CD14-positive monocyte (primary cell): ENCODE data around the gene RALGAPA2. TPM values are rescaled to one million over a fixed set of nuclear protein-coding genes. Genes with fewer than 3 reads are reported as not detected.
A peak's percentile ranks its signal among the peaks of the same experiment; 100 is the strongest.

Experiments used
- DNase-seq, 3 donors: peaks; one replicate each; pipeline ENCODE4 v3.0.0-alpha.2; 2011 to 2022
- H2AFZ ChIP-seq: 2 replicates; pipeline ENCODE4 v1.6.0; 2012; ENCODE audit warnings: mild to moderate bottlenecking, low read depth, low read length, inconsistent platforms; ENCODE audit not compliant: insufficient read depth, poor library complexity, severe bottlenecking
- H3K27ac ChIP-seq, 2 donors: 1 replicate in 1 of 2; 2 replicates in 1 of 2; pipeline ENCODE4 v1.5.1; 2012 to 2013; ENCODE audit warnings: low read length in 2 of 2, control low read depth in 1 of 2, inconsistent platforms in 1 of 2, low read depth in 1 of 2, mild to moderate bottlenecking in 1 of 2
- H3K27me3 ChIP-seq, 2 donors: one replicate each; pipeline versions ENCODE4 v1.6.0 to v1.6.1; 2011 to 2013; ENCODE audit warnings: low read length in 2 of 2; ENCODE audit not compliant: control insufficient read depth in 2 of 2, insufficient read depth in 2 of 2
- H3K36me3 ChIP-seq, 2 donors: replicated peaks in 1 of 2; 1 replicate in 1 of 2; 2 replicates in 1 of 2; pipeline versions ENCODE4 v1.5.1 to v1.6.1; 2012 to 2013; ENCODE audit warnings: low read length in 2 of 2, control low read depth in 1 of 2, inconsistent platforms in 1 of 2, mild to moderate bottlenecking in 1 of 2; ENCODE audit not compliant: insufficient read depth in 2 of 2, control insufficient read depth in 1 of 2
- H3K4me1 ChIP-seq, 2 donors: 1 replicate in 1 of 2; 2 replicates in 1 of 2; pipeline versions ENCODE4 v1.5.1 to v1.6.1; 2012 to 2013; ENCODE audit warnings: low read length in 2 of 2, control low read depth in 1 of 2, inconsistent platforms in 1 of 2, mild to moderate bottlenecking in 1 of 2, moderate library complexity in 1 of 2; ENCODE audit not compliant: insufficient read depth in 2 of 2, control insufficient read depth in 1 of 2
- H3K4me2 ChIP-seq: replicated peaks from 2 replicates; pipeline ENCODE3; 2012; ENCODE audit warnings: low read length, moderate library complexity, mild to moderate bottlenecking; ENCODE audit not compliant: poor library complexity, severe bottlenecking; ENCODE audit errors: extremely low read depth
- H3K4me3 ChIP-seq, 3 experiments: fragments of 200-600 bp in 1 of 3; sonication (generic) in 1 of 3; replicated peaks in 1 of 3; 1 replicate in 2 of 3; 2 replicates in 1 of 3; pipeline ENCODE4 v1.5.1; 2011 to 2013; ENCODE audit warnings: low read length in 3 of 3, mild to moderate bottlenecking in 3 of 3, control low read depth in 2 of 3, low read depth in 2 of 3, inconsistent platforms in 1 of 3, moderate library complexity in 1 of 3
- H3K79me2 ChIP-seq: 2 replicates; pipeline ENCODE4 v1.6.0; 2012; ENCODE audit warnings: mild to moderate bottlenecking, control low read depth, inconsistent platforms, low read length, moderate library complexity; ENCODE audit not compliant: insufficient read depth
- H3K9ac ChIP-seq: 2 replicates; pipeline ENCODE4 v1.6.0; 2017; ENCODE audit warnings: low read length, mild to moderate bottlenecking; ENCODE audit not compliant: insufficient read depth, poor library complexity, severe bottlenecking
- H3K9me3 ChIP-seq, 2 donors: replicated peaks in 1 of 2; 1 replicate in 1 of 2; 2 replicates in 1 of 2; pipeline versions ENCODE4 v1.5.1 to v1.6.1; 2012 to 2013; ENCODE audit warnings: low read length in 2 of 2, control low read depth in 1 of 2; ENCODE audit not compliant: control insufficient read depth in 1 of 2, insufficient read depth in 1 of 2
- H4K20me1 ChIP-seq: 2 replicates; pipeline ENCODE4 v1.6.0; 2012; ENCODE audit warnings: mild to moderate bottlenecking, low read length, control low read depth, moderate library complexity; ENCODE audit not compliant: insufficient read depth
- H3K27ac Mint-ChIP-seq, 7 donors: one replicate each; pipeline ENCODE4 v1.8.0; 2020; ENCODE audit warnings: mild to moderate bottlenecking in 7 of 7, mixed read lengths in 7 of 7, moderate library complexity in 6 of 7, inconsistent platforms in 2 of 7
- H3K27me3 Mint-ChIP-seq, 3 donors: one replicate each; pipeline ENCODE4 v1.8.0; 2021 to 2022; ENCODE audit warnings: low read depth in 3 of 3, mild to moderate bottlenecking in 3 of 3, mixed read lengths in 3 of 3, moderate library complexity in 3 of 3, inconsistent platforms in 1 of 3
- H3K36me3 Mint-ChIP-seq, 2 donors: one replicate each; pipeline ENCODE4 v1.8.0; 2020; ENCODE audit warnings: mixed read lengths in 2 of 2, inconsistent platforms in 1 of 2, mild to moderate bottlenecking in 1 of 2
- H3K4me1 Mint-ChIP-seq: one replicate; pipeline ENCODE4 v1.8.0; 2020; ENCODE audit warnings: mild to moderate bottlenecking, mixed read lengths
- H3K4me3 Mint-ChIP-seq, 2 donors: one replicate each; pipeline ENCODE4 v1.8.0; 2020; ENCODE audit warnings: mild to moderate bottlenecking in 2 of 2, mixed read lengths in 2 of 2, moderate library complexity in 1 of 2
- H3K9me3 Mint-ChIP-seq, 7 donors: one replicate each; pipeline ENCODE4 v1.8.0; 2020 to 2022; ENCODE audit warnings: mixed read lengths in 7 of 7, mild to moderate bottlenecking in 6 of 7, moderate library complexity in 6 of 7, inconsistent platforms in 2 of 7
- WGBS: methylation state at CpG from one replicate; pipeline ENCODE4 v1.1.5; 2013; ENCODE audit warnings: missing lambda C conversion rate; ENCODE audit not compliant: insufficient coverage; 5-methylcytosine and 5-hydroxymethylcytosine counted together
- intact Hi-C, 2 donors: fragments of 100-400 bp; cut with micrococcal nuclease; formaldehyde crosslinking; loops; one replicate each; pipeline versions ENCODE4 v1.15.0 to v1.15.1; 2023
- polyA plus RNA-seq, 3 donors: library from polyadenylated mRNA; depleted of rRNA in 1 of 3; unstranded in 2 of 3; stranded (reverse) in 1 of 3; fragments of 300-500 nt in 2 of 3; fragments of >200 nt in 1 of 3; fragmentation: Illumina TruSeq in 2 of 3; gene quantifications; 1 replicate in 2 of 3; 2 replicates in 1 of 3; pipeline ENCODE4 v1.2.3, GENCODE V29; 2012 to 2021
- TF ChIP-seq, protein P1 (sequence below): fragments of 200-600 bp; IDR thresholded peaks from one replicate; pipeline ENCODE4 v1.8.0; 2022; ENCODE audit warnings: antibody characterized with exemption, mild to moderate bottlenecking

Gene RALGAPA2
- polyA plus RNA-seq, 3 donors, result 6.2 to 13.0 (median 8.9) TPM

DNA sequence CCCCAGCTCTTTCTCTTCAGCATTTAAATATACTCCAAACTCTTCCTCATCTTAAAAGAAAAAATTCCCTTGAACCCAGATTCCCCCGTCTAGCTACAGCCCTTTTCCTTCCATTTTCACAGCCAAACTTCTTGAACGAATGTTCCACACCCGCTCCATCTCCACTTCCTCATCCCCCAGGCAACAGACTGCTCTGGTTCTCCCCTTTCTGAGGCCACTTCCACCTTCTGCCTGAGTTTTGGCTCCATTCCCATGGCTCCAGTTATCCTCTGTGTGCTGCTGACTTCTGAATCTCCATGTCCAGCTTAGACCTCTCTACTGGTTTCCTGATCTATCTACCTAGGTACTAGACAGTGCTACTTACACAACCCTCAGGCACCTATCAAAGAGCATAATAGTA, 106.4 kb downstream of the RALGAPA2 start:
- no peaks in the 10 kb centered on the region for H3K4me1 ChIP-seq
- Mint-ChIP-seq H3K27ac (peak overlapping the region in 1 of 7 donors; percentile 8), H3K27me3 (no peaks in the 10 kb centered on the region), H3K4me3 (no peak overlapping the region), H3K36me3 (peaks cover 80 to 81% of the 10 kb centered on the region in 2 donors), H3K4me1 (peaks cover 12% of the 10 kb centered on the region), H3K9me3 (no peaks in the 10 kb centered on the region)
- no peak overlapping the region for H3K4me3 ChIP-seq
- no peak overlapping the region for H3K9ac ChIP-seq
- H3K4me2 ChIP-seq, result no peak overlapping the region
- H2AFZ ChIP-seq, result no peak overlapping the region
- intact Hi-C loops, result no loop called here
- H3K27ac ChIP-seq, result no peak overlapping the region
- no peak for DNase-seq
- H3K9me3 ChIP-seq, result no peaks in the 10 kb centered on the region
- peaks cover 49 to 93% of the 10 kb centered on the region in 2 donors for H3K36me3 ChIP-seq
- no peaks in the 10 kb centered on the region for H3K27me3 ChIP-seq
- TF ChIP-seq, protein P1, sequence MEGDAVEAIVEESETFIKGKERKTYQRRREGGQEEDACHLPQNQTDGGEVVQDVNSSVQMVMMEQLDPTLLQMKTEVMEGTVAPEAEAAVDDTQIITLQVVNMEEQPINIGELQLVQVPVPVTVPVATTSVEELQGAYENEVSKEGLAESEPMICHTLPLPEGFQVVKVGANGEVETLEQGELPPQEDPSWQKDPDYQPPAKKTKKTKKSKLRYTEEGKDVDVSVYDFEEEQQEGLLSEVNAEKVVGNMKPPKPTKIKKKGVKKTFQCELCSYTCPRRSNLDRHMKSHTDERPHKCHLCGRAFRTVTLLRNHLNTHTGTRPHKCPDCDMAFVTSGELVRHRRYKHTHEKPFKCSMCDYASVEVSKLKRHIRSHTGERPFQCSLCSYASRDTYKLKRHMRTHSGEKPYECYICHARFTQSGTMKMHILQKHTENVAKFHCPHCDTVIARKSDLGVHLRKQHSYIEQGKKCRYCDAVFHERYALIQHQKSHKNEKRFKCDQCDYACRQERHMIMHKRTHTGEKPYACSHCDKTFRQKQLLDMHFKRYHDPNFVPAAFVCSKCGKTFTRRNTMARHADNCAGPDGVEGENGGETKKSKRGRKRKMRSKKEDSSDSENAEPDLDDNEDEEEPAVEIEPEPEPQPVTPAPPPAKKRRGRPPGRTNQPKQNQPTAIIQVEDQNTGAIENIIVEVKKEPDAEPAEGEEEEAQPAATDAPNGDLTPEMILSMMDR, result no peak
- 17% methylated on average over 2 of the region's 3 CpGs for WGBS
- no peaks in the 10 kb centered on the region for H4K20me1 ChIP-seq
- no peaks in the 10 kb centered on the region for H3K79me2 ChIP-seq

DNA sequence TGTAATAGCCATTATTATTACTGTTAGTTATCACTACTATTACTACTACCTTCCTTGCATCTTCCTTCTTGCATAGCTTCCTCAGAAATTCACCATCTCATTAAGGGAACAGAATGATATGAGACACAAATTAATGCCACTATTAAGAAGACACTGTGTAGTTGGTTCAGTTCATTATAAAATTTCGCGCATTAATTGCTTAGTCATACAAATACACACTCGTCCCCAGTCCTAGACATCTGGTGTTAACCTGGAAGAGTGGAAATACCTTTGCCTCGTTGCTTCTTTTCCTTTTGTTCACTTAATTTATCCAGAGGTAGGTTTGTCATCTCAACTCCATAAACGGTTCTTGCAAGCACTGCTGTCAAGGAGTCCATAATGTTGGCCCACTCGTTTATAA, 107.5 kb downstream of the RALGAPA2 start:
- H3K36me3 Mint-ChIP-seq, result peaks cover 80 to 82% of the 10 kb centered on the region in 2 donors
- 100% methylated on average over 2 of the region's 6 CpGs for WGBS
- TF ChIP-seq, protein P1, result no peak

More for the DNA sequence above, 107.5 kb downstream of the RALGAPA2 start:
- Histone ChIP-seq H3K27ac (no peak overlapping the region), H3K4me3 (no peak overlapping the region), H2AFZ (no peak overlapping the region), H3K36me3 (peaks cover 50 to 94% of the 10 kb centered on the region in 2 donors), H3K9me3 (no peaks in the 10 kb centered on the region), H3K4me1 (no peaks in the 10 kb centered on the region), H4K20me1 (no peaks in the 10 kb centered on the region), H3K9ac (no peak overlapping the region), H3K79me2 (no peaks in the 10 kb centered on the region), H3K4me2 (no peak overlapping the region), H3K27me3 (no peaks in the 10 kb centered on the region)
- no peaks in the 10 kb centered on the region for H3K27me3 Mint-ChIP-seq
- H3K4me1 Mint-ChIP-seq, result peaks cover 12% of the 10 kb centered on the region
- DNase-seq, result no peak
- intact Hi-C loops, result no loop called here
- H3K9me3 Mint-ChIP-seq, result no peaks in the 10 kb centered on the region
- no peak overlapping the region for H3K27ac Mint-ChIP-seq
- no peak overlapping the region for H3K4me3 Mint-ChIP-seq
